MG63 (cell line): Measurements from ENCODE around the gene MYRIP. TPM values are rescaled to one million over a fixed set of nuclear protein-coding genes. Genes with fewer than 3 reads are reported as not detected.
"Not testable (repeated sequence)": the region's sequence is repeated elsewhere in the genome, so short reads cannot be mapped to it uniquely, and the experiment has no call there.

Source experiments
- DNase-seq: peaks from one replicate; pipeline ENCODE4 v3.0.0-alpha.2; 2020
- H3K27me3 ChIP-seq: fragments of 250-450 bp; sonication (Bioruptor Pico); 2 replicates; pipeline ENCODE4 v1.5.1; 2020; ENCODE audit warnings: mild to moderate bottlenecking, moderate library complexity
- H3K36me3 ChIP-seq: fragments of 250-450 bp; sonication (Bioruptor Pico); 2 replicates; pipeline ENCODE4 v1.5.1; 2020; ENCODE audit warnings: mild to moderate bottlenecking, moderate library complexity
- H3K4me3 ChIP-seq: fragments of 250-450 bp; sonication (Bioruptor Pico); 2 replicates; pipeline ENCODE4 v1.5.1; 2020; ENCODE audit warnings: mild to moderate bottlenecking, moderate library complexity
- H3K9me3 ChIP-seq: fragments of 250-450 bp; sonication (Bioruptor Pico); 2 replicates; pipeline ENCODE4 v1.5.1; 2020; ENCODE audit warnings: mild to moderate bottlenecking, moderate library complexity
- total RNA-seq: library from RNA; depleted of rRNA; stranded (reverse); fragments of >200 nt; shearing (Covaris generic); gene quantifications from 2 replicates; pipeline ENCODE4 v1.2.3, GENCODE V29; 2014; ENCODE audit warnings: low replicate concordance

MYRIP gene
- total RNA-seq, 1 experiment from 2014 or later = 2.6 TPM

DNA sequence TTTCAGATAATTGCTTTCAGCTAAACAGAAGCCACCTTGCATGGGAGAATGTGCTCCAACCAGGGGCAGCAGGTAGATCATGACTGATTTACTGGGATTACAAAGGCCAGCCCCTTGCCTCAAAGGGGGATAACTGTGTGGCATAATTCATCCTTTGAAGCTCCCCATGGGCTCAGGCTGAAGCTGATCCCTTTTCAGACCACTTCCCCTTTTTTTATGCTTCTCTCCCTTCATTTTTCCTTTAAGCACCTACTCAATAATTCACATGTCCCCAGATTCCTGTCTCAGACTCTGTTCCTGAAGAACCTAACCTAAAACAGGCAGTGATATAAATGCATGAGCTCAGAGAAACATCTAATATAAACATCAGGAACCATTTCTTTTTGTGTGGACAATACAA, 8.2 kb upstream of the MYRIP start:
- no peaks in the 10 kb centered on the region for H3K36me3 ChIP-seq
- DNase-seq = no peak
- H3K9me3 ChIP-seq = no peaks in the 10 kb centered on the region
- H3K27me3 ChIP-seq = no peaks in the 10 kb centered on the region
- H3K4me3 ChIP-seq = no peak overlapping the region

DNA sequence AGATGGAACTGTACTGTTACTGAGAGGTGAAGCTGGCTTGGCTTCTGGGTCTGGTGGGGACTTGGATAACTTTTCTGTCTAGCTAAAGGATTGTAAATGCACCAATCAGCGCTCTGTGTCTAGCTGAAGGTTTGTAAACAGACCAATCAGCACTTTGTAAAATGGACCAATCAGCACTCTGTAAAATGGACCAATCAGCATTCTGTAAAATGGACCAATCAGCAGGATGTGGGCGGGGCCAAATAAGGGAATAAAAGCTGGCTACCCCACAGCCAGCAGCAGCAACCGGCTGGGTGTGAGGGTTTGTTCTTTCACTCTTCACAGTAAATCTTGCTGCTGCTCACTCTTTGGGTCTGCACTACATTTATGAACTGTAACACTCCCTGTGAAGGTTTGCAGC, 6.9 kb upstream of the MYRIP start:
- not testable (repeated sequence) for H3K27me3 ChIP-seq, H3K36me3 ChIP-seq, H3K9me3 ChIP-seq, DNase-seq, H3K4me3 ChIP-seq

DNA sequence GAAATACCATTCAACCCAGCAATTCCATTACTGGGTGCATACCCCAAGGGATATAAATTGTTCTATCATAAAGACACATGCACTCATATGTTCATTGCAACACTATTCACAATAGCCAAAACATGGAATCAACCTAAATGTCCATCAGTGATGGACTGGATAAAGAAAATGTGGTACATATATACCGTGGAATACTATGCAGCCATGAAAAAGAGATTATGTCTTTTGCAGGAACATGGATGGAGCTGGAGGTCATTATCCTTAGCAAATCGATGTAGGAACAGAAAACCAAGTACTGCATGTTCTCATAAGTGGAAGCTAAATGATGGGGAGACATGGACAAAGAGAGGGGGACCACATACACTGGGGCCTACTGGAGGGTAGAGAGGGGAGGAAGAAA, 5.5 kb upstream of the MYRIP start:
- H3K9me3 ChIP-seq = no peaks in the 10 kb centered on the region
- H3K36me3 ChIP-seq = no peaks in the 10 kb centered on the region
- no peaks in the 10 kb centered on the region for H3K27me3 ChIP-seq
- H3K4me3 ChIP-seq = no peak overlapping the region
- DNase-seq = no peak

DNA sequence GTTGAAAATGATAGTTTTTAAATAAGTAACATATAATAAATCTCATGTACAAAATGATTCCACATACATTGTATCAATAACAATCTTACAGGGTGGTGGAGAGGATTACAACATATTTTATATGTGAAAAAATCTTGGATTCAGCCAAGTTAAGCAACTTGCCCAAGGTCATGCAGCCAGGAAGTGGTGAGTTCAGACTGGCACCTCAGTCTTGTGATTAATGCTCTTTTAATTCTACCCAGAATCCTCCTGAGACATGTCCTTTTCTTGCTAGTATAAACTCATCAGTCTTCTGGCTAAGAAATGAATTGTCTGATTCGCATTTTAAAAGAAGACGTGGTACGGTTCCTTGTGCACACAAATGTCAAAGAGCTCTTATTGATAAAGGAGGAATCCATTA, 4.5 kb upstream of the MYRIP start:
- Histone ChIP-seq H3K36me3 (no peaks in the 10 kb centered on the region), H3K27me3 (no peaks in the 10 kb centered on the region), H3K4me3 (no peak overlapping the region), H3K9me3 (no peaks in the 10 kb centered on the region)
- peak; percentile 45 for DNase-seq

DNA sequence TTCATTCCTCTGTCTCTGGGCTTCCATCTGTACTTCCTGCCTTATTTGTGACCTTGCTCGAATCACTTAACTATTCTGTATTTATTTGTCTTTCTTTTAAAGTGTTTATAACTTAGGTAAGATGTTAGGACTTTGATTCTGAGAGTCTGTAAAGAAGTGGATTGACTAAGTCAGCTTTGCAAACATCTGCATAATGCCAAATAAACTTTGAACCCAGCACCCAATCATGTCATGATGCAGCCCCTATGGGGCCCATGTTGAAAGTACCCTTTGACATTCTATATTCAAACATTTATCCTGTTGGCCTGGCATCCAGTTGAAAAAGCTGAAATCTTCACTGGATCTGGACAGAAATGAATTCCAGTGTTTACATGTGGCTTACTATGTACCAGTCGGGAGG, 3.8 kb upstream of the MYRIP start:
- H3K9me3 ChIP-seq = no peaks in the 10 kb centered on the region
- H3K27me3 ChIP-seq = no peaks in the 10 kb centered on the region
- no peak for DNase-seq
- H3K36me3 ChIP-seq = no peaks in the 10 kb centered on the region
- H3K4me3 ChIP-seq = no peak overlapping the region

DNA sequence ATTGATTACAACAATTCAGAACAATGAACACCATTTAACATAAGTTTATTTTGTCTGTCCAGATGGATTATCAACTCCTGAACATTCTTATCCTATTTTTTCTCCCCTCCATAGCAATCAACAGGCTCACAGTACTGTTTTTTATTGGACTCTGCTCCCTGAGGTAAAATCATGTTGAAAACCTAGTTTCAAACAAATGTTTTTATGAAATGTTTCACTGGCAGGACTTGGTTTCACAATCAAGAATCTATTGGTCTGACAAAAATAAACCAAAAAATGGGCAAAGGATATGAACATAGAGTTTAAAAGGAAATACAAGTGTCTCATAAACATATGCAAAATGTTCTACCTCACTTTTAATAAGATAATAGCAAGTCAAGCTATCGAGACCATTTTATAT, 2.6 kb upstream of the MYRIP start:
- Histone ChIP-seq H3K9me3 (no peaks in the 10 kb centered on the region), H3K4me3 (no peak overlapping the region), H3K27me3 (no peaks in the 10 kb centered on the region), H3K36me3 (no peaks in the 10 kb centered on the region)
- DNase-seq = no peak

DNA sequence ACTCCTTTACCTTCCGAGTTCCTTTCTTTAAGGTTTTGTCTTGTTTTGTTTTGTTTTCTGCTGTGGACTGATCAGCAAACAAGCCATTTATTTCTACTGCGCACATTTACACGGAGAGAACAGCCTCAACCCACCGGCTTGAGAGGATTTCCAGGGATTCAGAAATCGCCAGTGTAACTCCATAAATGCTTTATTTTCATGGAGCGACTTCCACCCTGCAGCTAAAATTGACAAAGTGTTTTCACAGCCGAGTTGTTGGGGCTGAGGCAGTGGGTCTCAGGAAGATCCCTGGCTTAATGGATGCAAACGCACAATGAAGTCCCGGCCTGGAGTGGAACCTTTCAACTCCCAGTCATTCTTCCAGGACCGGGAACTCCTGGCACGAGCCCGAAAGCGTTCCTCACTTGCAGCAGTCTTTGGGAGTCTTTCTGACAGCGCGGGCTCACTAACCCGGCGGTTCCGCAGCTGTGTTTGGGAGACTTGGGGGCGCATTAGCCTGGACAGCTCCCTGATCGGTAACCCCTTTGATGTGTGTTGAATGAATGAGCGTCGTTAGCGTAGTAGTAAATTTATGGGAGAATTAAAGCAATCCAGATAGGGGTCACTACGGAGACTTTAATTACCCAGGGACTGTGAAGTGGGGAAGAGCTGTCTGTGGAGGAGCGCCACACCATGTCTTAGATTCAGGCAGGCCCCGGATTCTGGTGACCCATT, 785 bp upstream of the MYRIP start:
- Histone ChIP-seq H3K27me3 (no peaks in the 10 kb centered on the region), H3K36me3 (no peaks in the 10 kb centered on the region), H3K4me3 (peak overlapping the region; percentile 48), H3K9me3 (no peaks in the 10 kb centered on the region)
- DNase-seq = no peak

DNA sequence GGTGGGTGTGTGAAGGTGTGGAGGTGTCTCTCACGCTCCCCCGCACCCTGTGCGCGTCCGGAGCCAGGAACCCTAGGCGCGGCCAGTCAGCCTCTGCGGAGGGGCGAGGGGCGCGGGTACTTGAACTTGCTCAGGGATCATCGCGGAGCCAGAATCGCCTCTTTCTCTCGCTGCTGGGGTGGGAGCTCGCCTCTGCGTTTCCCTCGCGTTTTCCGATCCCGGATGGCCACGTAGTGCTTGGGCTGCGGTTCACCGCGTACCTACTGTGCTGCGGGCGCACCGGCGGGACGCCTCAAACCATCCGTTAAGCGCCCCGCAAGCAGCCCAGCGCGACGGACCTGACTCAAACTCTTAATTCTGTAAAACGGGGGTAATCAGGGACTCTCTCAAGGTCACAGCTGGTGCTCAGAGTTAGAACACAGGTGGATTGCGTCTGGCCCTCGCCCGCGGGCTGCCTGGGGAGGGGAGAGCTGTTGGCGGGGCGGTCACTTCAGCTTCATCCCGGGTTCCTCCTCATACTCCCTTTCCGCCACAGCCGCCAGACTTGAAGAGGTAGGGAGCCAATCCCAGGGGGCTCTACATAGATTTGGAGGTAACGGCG, 686 bp downstream of the MYRIP start:
- peak overlapping the region; percentile 52 for H3K4me3 ChIP-seq
- no peak for DNase-seq

DNA sequence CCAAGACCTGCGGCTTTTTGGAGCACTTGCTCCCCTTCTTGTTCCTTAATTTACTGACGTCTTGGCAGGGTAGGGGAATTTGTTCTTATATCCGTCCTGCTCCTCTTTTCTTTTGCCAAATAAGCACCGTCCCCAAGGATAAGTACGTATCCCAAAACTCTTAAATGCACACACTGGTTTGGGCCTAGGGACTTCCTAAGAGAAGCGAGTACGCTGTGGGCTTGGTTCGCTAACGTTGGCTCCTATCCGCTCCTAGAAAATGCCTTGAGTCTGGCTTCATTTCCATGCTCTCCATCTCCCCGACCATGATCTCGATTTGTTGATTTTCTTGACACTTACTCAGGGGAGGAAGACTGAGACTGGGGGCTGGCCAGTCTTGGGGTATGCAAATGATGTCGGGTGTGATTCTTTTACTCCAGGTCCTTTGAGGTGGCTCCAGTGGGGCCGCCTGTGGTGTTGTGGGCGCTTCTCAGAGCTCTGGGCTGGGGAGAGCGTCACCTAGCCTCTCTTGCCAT, 1.3 kb downstream of the MYRIP start:
- Histone ChIP-seq H3K36me3 (no peaks in the 10 kb centered on the region), H3K4me3 (no peak overlapping the region), H3K9me3 (no peaks in the 10 kb centered on the region), H3K27me3 (no peaks in the 10 kb centered on the region)
- no peak for DNase-seq

More for the DNA sequence above, 686 bp downstream of the MYRIP start:
- H3K27me3 ChIP-seq = no peaks in the 10 kb centered on the region
- H3K9me3 ChIP-seq = no peaks in the 10 kb centered on the region
- no peaks in the 10 kb centered on the region for H3K36me3 ChIP-seq

DNA sequence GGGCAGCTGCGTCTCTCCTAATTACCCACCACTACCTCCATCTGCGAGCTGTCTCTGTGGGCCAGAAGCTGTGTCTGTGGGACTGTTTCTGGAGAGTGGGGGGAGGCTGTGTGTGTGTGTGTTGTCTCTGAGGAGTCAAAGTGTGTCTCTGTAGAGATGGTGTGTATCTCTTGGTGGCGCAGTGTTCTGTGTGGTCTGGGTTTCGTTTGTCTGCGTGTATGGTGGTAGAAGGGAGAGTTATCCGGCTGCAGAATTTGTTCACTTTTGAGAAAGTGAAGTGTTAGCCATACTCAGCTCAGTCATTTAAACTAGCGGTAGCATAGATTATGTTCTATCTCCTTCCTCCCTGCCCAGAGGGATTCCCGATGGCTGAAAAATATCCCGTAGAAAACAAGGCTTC, 2.2 kb downstream of the MYRIP start:
- Histone ChIP-seq H3K4me3 (no peak overlapping the region), H3K27me3 (no peaks in the 10 kb centered on the region), H3K36me3 (no peaks in the 10 kb centered on the region), H3K9me3 (no peaks in the 10 kb centered on the region)
- DNase-seq = no peak

DNA sequence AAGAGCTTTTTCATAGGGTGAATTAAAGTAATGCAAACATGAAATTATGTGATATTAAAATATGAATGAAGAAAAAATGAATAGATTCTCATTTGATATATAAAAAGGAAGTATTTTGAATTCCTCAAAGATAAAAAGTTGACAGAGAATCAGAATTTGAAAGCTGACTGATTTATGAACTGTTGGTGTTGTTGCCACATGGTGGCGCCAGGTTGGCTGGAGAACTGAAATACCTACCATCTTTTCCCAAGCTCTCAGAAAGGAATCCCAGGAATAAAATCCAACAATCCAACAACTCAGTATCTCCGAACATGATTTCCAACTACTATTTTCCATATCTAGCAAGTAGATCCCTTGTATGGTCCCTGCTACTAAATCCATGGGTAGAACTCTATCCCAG, 3.1 kb downstream of the MYRIP start:
- Histone ChIP-seq H3K27me3 (no peaks in the 10 kb centered on the region), H3K36me3 (no peaks in the 10 kb centered on the region), H3K4me3 (no peak overlapping the region), H3K9me3 (no peaks in the 10 kb centered on the region)
- DNase-seq = no peak

DNA sequence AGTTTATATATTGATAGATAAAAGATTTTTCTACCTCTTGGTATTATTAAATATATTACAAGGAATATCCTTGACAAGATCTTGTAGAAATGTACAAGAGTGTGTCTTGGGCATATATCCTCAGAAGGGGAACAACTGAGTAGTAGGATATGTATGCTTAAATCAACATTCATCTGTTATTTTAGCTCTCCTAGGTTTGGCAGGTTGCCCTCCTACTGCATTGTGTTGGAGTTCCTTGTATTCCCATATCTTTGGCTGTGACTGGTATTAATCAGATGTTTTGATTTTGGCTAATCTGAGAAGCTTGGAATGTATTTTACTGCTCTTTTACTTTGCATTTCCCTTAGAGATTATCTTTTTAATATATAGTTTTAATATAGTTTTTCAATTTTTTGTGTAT, 4.6 kb downstream of the MYRIP start:
- H3K36me3 ChIP-seq = no peaks in the 10 kb centered on the region
- H3K9me3 ChIP-seq = no peaks in the 10 kb centered on the region
- H3K4me3 ChIP-seq = no peak overlapping the region
- peak; percentile 60 for DNase-seq
- no peaks in the 10 kb centered on the region for H3K27me3 ChIP-seq

DNA sequence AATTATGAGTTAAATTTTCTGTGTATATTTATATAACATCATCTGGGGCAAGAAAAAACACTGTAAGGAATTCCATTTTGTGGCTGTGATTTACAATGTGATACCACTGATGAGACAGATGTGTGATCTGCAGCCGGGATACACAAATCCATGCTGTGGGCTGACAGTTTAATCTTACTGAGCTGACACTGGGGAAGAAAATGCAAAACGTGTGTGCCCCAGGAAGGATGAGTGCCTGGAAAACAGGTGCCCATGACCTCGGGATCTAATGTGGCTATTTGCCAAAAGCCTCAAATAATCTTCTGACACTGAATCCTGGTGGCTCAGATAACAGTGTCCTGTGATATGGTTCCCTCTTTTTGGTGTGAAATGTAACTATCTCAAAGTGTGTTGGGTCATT, 10.5 kb downstream of the MYRIP start:
- Histone ChIP-seq H3K9me3 (no peaks in the 10 kb centered on the region), H3K4me3 (no peak overlapping the region), H3K27me3 (no peaks in the 10 kb centered on the region), H3K36me3 (no peaks in the 10 kb centered on the region)
- no peak for DNase-seq

DNA sequence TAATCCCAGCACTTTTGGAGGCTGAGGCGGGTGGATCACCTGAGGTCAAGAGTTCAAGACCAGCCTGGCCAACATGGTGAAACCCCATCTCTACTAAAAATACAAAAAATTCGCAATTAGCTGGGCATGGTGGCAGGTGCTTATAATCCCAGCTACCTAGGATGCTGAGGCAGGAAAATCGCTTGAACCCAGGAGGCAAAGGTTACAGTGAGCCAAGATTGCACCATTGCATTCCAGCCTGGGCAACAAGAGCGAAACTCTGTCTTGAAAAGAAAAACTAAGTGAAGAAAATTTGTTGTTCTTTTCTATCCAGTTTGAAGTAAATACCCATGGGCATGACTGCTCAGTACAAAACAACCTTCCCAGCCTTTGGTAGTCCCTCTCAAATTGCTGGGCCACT, 24.4 kb downstream of the MYRIP start:
- not testable (repeated sequence) for H3K36me3 ChIP-seq

DNA sequence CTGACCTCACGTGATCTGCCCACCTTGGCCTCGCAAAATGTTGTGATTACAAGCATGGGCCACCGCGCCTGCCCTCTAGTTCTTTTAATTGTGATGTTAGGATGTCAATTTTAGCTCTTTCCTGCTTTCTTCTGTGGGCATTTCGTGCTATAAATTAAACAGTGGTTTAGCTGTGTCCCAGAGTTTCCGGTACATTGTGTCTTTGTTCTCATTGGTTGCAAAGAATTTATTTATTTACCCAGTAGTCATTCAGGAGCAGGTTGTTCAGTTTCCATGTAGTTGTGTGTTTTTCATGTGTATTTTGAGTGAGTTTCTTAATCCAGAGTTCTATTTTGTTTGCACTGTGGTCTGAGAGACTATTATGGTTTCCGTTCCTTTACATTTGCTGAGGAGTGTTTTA, 30.1 kb downstream of the MYRIP start:
- Histone ChIP-seq H3K27me3 (no peaks in the 10 kb centered on the region), H3K4me3 (no peak overlapping the region), H3K36me3 (no peaks in the 10 kb centered on the region), H3K9me3 (no peaks in the 10 kb centered on the region)
- no peak for DNase-seq

More for the DNA sequence above, 24.4 kb downstream of the MYRIP start:
- H3K9me3 ChIP-seq, H3K27me3 ChIP-seq, DNase-seq, H3K4me3 ChIP-seq: not testable (repeated sequence)

DNA sequence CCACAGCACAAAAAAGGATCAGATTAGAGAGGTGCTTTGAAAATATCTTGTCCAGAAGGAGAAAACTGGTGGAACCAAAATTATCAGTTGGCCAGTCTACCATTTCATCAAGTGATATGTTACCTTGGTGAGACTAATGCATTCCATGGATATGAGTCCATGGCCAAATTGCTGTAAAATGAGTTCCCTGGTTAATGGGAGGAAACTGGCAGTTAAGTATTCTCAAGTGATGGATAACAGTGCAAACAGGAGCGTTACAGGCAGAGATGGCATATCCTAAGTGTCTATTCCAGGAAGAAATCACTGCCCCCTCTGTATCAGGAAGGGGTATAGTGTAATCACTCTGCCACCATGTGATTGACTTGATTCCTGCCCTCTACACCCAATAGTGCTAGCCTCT, 34.0 kb downstream of the MYRIP start:
- H3K9me3 ChIP-seq = no peaks in the 10 kb centered on the region
- DNase-seq = no peak
- no peak overlapping the region for H3K4me3 ChIP-seq
- no peaks in the 10 kb centered on the region for H3K36me3 ChIP-seq
- no peaks in the 10 kb centered on the region for H3K27me3 ChIP-seq

DNA sequence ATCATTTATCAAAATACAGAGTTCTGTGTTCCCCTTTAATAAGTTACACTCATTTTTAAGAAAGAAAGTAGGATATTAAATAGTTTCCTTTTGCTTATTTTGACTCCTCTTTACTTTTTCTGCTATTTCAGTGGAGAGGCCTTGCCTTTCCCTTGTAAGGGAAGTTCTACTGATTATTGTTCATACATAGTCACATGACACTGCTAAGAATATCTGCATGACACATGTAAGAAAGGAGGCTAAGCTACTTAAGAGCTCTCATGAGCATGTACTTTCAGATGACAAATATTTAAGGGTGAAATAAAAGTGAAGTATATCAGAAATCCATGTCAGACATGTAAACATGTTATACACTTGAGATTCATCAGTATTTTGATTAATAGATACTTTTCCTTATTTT, 39.0 kb downstream of the MYRIP start:
- Histone ChIP-seq H3K4me3 (no peak overlapping the region), H3K9me3 (no peaks in the 10 kb centered on the region), H3K27me3 (no peaks in the 10 kb centered on the region), H3K36me3 (no peaks in the 10 kb centered on the region)
- DNase-seq = no peak

DNA sequence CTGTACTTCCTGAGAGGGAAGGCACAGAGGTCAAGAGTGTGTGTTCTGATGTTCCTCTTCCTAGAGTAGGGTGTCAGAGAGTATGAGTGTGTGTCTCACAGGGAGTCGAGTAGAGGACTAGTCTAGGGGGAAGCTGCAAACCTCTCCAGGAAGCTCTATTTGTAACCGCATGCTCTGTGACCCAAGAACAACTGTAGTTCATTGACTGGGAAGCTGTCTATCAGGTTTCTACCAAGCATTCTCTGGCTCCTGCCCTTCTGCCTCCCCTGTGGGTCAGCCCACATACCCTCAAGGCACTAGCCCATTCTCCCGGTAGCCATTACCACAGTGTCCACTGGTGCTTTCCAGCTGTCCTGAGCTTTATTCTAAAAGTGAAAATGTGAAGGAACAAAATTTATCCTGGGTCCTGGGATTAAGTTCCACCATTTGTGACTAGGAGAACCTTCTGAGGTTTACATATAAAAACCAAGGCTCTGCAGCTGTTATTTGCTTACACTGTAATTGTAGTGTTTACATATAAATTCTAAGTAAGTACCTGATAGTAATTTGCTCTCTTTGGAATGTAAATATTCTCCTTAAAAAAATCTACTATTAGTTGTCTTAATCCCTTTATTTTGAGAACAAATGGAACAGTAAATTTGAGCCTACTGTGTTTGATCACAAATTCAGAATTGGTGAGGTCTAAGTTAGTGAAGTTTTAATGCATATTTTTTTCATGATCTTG, 40.7 kb downstream of the MYRIP start:
- no peaks in the 10 kb centered on the region; the same call in 1 of the 2 replicates for H3K9me3 ChIP-seq
- no peaks in the 10 kb centered on the region for H3K27me3 ChIP-seq
- no peaks in the 10 kb centered on the region for H3K36me3 ChIP-seq
- H3K4me3 ChIP-seq = no peak overlapping the region
- peak; percentile 5 for DNase-seq
